Measurements from ENCODE around the gene FLVCR2. TPM values are rescaled to one million over a fixed set of nuclear protein-coding genes. Genes with fewer than 3 reads are reported as not detected.

The FLVCR2 gene
- polyA plus RNA-seq, 3 donors = 13.2 to 36.6 (median 16.3) TPM

- WGBS (ENCODE audit: insufficient coverage) = 100% methylated on average over 1 of the region's 1 CpG
- Mint-ChIP-seq H3K4me3 (no peak overlapping the region), H3K27me3 (ENCODE audit: low read depth in 3 of 3) (peaks cover 0 to 2% (median 0%) of the 10 kb centered on the region in 3 donors), H3K4me1 (peaks cover 32% of the 10 kb centered on the region), H3K36me3 (peaks cover 44 to 51% of the 10 kb centered on the region in 2 donors), H3K27ac (no peak overlapping the region), H3K9me3 (peaks cover 3 to 9% (median 5%) of the 10 kb centered on the region in 7 donors)
- no peaks in the 10 kb centered on the region for H3K27me3 ChIP-seq (ENCODE audit: control insufficient read depth in 2 of 2, insufficient read depth in 2 of 2, low read length in 2 of 2)
- peaks cover 61% of the 10 kb centered on the region for H4K20me1 ChIP-seq (ENCODE audit: insufficient read depth, low read length)
- no peak overlapping the region for H3K4me2 ChIP-seq (replicated peaks; ENCODE audit: extremely low read depth, low read length, poor library complexity, severe bottlenecking)
- H3K27ac ChIP-seq (ENCODE audit: low read depth in 1 of 2, low read length in 2 of 2) = no peak overlapping the region
- peaks cover 2% of the 10 kb centered on the region for H3K79me2 ChIP-seq (ENCODE audit: insufficient read depth, low read length)
- H3K9ac ChIP-seq (ENCODE audit: insufficient read depth, low read length, poor library complexity, severe bottlenecking) = no peak overlapping the region
- no peak overlapping the region for H2AFZ ChIP-seq (ENCODE audit: insufficient read depth, low read depth, low read length, poor library complexity, severe bottlenecking)
- peaks cover 0 to 13% of the 10 kb centered on the region in 2 donors for H3K36me3 ChIP-seq (replicated peaks in 1 of 2; ENCODE audit: control insufficient read depth in 1 of 2, insufficient read depth in 2 of 2, low read length in 2 of 2)
- intact Hi-C loops (cut with micrococcal nuclease) = no loop called here
- DNase-seq = no peak
- peaks cover 0 to 4% of the 10 kb centered on the region in 2 donors for H3K9me3 ChIP-seq (replicated peaks in 1 of 2; ENCODE audit: control insufficient read depth in 1 of 2, insufficient read depth in 1 of 2, low read length in 2 of 2)
- H3K4me3 ChIP-seq (replicated peaks in 1 of 3; ENCODE audit: low read depth in 2 of 3, low read length in 3 of 3) = no peak overlapping the region
- peaks cover 7 to 9% of the 10 kb centered on the region in 2 donors for H3K4me1 ChIP-seq (ENCODE audit: control insufficient read depth in 1 of 2, insufficient read depth in 2 of 2, low read length in 2 of 2)
- TF ChIP-seq, protein P1, sequence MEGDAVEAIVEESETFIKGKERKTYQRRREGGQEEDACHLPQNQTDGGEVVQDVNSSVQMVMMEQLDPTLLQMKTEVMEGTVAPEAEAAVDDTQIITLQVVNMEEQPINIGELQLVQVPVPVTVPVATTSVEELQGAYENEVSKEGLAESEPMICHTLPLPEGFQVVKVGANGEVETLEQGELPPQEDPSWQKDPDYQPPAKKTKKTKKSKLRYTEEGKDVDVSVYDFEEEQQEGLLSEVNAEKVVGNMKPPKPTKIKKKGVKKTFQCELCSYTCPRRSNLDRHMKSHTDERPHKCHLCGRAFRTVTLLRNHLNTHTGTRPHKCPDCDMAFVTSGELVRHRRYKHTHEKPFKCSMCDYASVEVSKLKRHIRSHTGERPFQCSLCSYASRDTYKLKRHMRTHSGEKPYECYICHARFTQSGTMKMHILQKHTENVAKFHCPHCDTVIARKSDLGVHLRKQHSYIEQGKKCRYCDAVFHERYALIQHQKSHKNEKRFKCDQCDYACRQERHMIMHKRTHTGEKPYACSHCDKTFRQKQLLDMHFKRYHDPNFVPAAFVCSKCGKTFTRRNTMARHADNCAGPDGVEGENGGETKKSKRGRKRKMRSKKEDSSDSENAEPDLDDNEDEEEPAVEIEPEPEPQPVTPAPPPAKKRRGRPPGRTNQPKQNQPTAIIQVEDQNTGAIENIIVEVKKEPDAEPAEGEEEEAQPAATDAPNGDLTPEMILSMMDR (IDR thresholded peaks at IDR 0.05) = no peak
Observed at GRCh38 chr14:75591331-75591946, 13.0 kb downstream of the FLVCR2 start.

- TF ChIP-seq, protein P1 (IDR thresholded peaks at IDR 0.05) = no peak
Observed at GRCh38 chr14:75591987-75592575, 13.7 kb downstream of the FLVCR2 start.

More at GRCh38 chr14:75591987-75592575, 13.7 kb downstream of the FLVCR2 start:
- Mint-ChIP-seq H3K27ac (no peak overlapping the region), H3K27me3 (ENCODE audit: low read depth in 3 of 3) (peaks cover 0 to 2% (median 0%) of the 10 kb centered on the region in 3 donors), H3K4me3 (no peak overlapping the region), H3K9me3 (peaks cover 3 to 9% (median 5%) of the 10 kb centered on the region in 7 donors), H3K4me1 (peaks cover 37% of the 10 kb centered on the region), H3K36me3 (peaks cover 41 to 48% of the 10 kb centered on the region in 2 donors)
- intact Hi-C loops (cut with micrococcal nuclease) = no loop called here
- H3K4me1 ChIP-seq (ENCODE audit: control insufficient read depth in 1 of 2, insufficient read depth in 2 of 2, low read length in 2 of 2) = peaks cover 13% of the 10 kb centered on the region in 2 donors
- H3K36me3 ChIP-seq (replicated peaks in 1 of 2; ENCODE audit: control insufficient read depth in 1 of 2, insufficient read depth in 2 of 2, low read length in 2 of 2) = peaks cover 0 to 13% of the 10 kb centered on the region in 2 donors
- no peaks in the 10 kb centered on the region for H3K27me3 ChIP-seq (ENCODE audit: control insufficient read depth in 2 of 2, insufficient read depth in 2 of 2, low read length in 2 of 2)
- DNase-seq = no peak
- H3K79me2 ChIP-seq (ENCODE audit: insufficient read depth, low read length) = peaks cover 2% of the 10 kb centered on the region
- H4K20me1 ChIP-seq (ENCODE audit: insufficient read depth, low read length) = peaks cover 61% of the 10 kb centered on the region
- no peak overlapping the region for H3K9ac ChIP-seq (ENCODE audit: insufficient read depth, low read length, poor library complexity, severe bottlenecking)
- no peak overlapping the region for H3K4me2 ChIP-seq (replicated peaks; ENCODE audit: extremely low read depth, low read length, poor library complexity, severe bottlenecking)
- no peak overlapping the region for H3K27ac ChIP-seq (ENCODE audit: low read depth in 1 of 2, low read length in 2 of 2)
- no peak overlapping the region for H2AFZ ChIP-seq (ENCODE audit: insufficient read depth, low read depth, low read length, poor library complexity, severe bottlenecking)
- H3K9me3 ChIP-seq (replicated peaks in 1 of 2; ENCODE audit: control insufficient read depth in 1 of 2, insufficient read depth in 1 of 2, low read length in 2 of 2) = peaks cover 0 to 4% of the 10 kb centered on the region in 2 donors
- no peak overlapping the region for H3K4me3 ChIP-seq (replicated peaks in 1 of 3; ENCODE audit: low read depth in 2 of 3, low read length in 3 of 3)

Measured in CD14-positive monocyte (primary cell).